DND-41 (cell line): ENCODE measurements around the gene IFT80.

ENCODE experiments used
- ATAC-seq: fragments of 200-7000 bp; cut with Tn5 transposase; 3 replicates; pipeline ENCODE4 v1.9.1; 2021; ENCODE audit warnings: low read depth; ENCODE audit not compliant: insufficient read depth
- DNase-seq: peaks from one replicate; pipeline ENCODE4 v3.0.0-alpha.2; 2020
- H2AFZ ChIP-seq: 2 replicates; pipeline ENCODE4 v1.6.0; 2012; ENCODE audit warnings: low read depth, low read length
- H3K27ac ChIP-seq: 2 replicates; pipeline ENCODE4 v1.5.1; 2012; ENCODE audit warnings: low read length, inconsistent platforms
- H3K27me3 ChIP-seq: fragments of 200-600 bp; sonication (generic); 2 replicates; pipeline ENCODE4 v1.6.0; 2012; ENCODE audit warnings: low read length, mild to moderate bottlenecking, inconsistent platforms; ENCODE audit not compliant: insufficient read depth, poor library complexity
- H3K36me3 ChIP-seq: 2 replicates; pipeline ENCODE4 v1.5.1; 2012; ENCODE audit warnings: low read length, inconsistent platforms; ENCODE audit not compliant: insufficient read depth
- H3K4me1 ChIP-seq: 2 replicates; pipeline ENCODE4 v1.5.1; 2012; ENCODE audit warnings: mild to moderate bottlenecking, low read length; ENCODE audit not compliant: insufficient read depth
- H3K4me2 ChIP-seq: 2 replicates; pipeline ENCODE4 v1.6.0; 2012; ENCODE audit warnings: mild to moderate bottlenecking, moderate library complexity, low read length, inconsistent platforms; ENCODE audit not compliant: insufficient read depth
- H3K4me3 ChIP-seq, 2 experiments: fragments of 200-600 bp in 1 of 2; shearing (Covaris generic) in 1 of 2; 2 replicates each; pipeline ENCODE4 v1.5.1; 2012 to 2016; ENCODE audit warnings: inconsistent platforms in 2 of 2, low read length in 2 of 2, mild to moderate bottlenecking in 2 of 2, low read depth in 1 of 2, moderate library complexity in 1 of 2
- H3K79me2 ChIP-seq: 2 replicates; pipeline ENCODE4 v1.6.0; 2012; ENCODE audit warnings: low read length, inconsistent platforms; ENCODE audit not compliant: insufficient read depth
- H3K9ac ChIP-seq: 2 replicates; pipeline ENCODE4 v1.6.0; 2012; ENCODE audit warnings: low read depth, mild to moderate bottlenecking, inconsistent platforms, low read length, moderate library complexity
- H3K9me3 ChIP-seq: 2 replicates; pipeline ENCODE4 v1.5.1; 2012; ENCODE audit warnings: low read length, moderate library complexity, mild to moderate bottlenecking, inconsistent platforms; ENCODE audit not compliant: insufficient read depth, severe bottlenecking
- H4K20me1 ChIP-seq: 2 replicates; pipeline ENCODE4 v1.6.0; 2012; ENCODE audit warnings: low read length; ENCODE audit not compliant: insufficient read depth
- EZH2 ChIP-seq: IDR thresholded peaks from 3 replicates; pipeline ENCODE4 v1.6.1; 2012; ENCODE audit warnings: borderline replicate concordance, low read depth, mild to moderate bottlenecking, moderate library complexity, low read length, inconsistent platforms; ENCODE audit not compliant: severe bottlenecking
- TF ChIP-seq, protein P1 (sequence below): IDR thresholded peaks from 2 replicates; pipeline ENCODE4 v1.5.1; 2012; ENCODE audit warnings: borderline replicate concordance, low read length, moderate library complexity, mild to moderate bottlenecking; ENCODE audit not compliant: poor library complexity, severe bottlenecking; ENCODE audit errors: extremely low read depth

The IFT80 gene

DNA sequence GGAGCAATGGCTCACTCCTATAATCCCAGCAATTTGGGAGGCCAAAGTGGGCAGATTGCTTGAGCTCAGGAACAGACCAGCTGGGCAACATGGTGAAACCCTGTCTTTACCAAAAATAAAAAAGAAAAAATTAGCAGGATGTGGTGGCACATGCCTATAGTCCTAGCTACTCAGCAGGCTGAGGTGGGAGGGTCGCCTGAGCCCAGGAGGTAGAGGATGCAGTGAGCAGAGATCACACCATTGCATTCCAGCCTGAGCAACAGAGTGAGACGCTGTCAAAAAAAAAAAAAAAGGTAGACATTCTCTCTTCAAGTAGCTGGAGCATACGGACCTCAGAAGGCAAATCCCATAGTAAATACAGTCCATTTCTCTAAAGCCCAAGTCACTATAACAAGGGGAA is 180.9 kb downstream of the IFT80 start:
- TF ChIP-seq EZH2 = no peak
- TF ChIP-seq, protein P1, sequence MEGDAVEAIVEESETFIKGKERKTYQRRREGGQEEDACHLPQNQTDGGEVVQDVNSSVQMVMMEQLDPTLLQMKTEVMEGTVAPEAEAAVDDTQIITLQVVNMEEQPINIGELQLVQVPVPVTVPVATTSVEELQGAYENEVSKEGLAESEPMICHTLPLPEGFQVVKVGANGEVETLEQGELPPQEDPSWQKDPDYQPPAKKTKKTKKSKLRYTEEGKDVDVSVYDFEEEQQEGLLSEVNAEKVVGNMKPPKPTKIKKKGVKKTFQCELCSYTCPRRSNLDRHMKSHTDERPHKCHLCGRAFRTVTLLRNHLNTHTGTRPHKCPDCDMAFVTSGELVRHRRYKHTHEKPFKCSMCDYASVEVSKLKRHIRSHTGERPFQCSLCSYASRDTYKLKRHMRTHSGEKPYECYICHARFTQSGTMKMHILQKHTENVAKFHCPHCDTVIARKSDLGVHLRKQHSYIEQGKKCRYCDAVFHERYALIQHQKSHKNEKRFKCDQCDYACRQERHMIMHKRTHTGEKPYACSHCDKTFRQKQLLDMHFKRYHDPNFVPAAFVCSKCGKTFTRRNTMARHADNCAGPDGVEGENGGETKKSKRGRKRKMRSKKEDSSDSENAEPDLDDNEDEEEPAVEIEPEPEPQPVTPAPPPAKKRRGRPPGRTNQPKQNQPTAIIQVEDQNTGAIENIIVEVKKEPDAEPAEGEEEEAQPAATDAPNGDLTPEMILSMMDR = no peak
- H4K20me1 ChIP-seq = no peaks in the 10 kb centered on the region
- no peak overlapping the region for H3K4me3 ChIP-seq
- no peaks in the 10 kb centered on the region for H3K9me3 ChIP-seq
- DNase-seq (no peak), ATAC-seq (peak; percentile 45; the same call in 1 of the 3 replicates)
- no peak overlapping the region for H3K9ac ChIP-seq
- H3K27ac ChIP-seq = no peak overlapping the region
- no peak overlapping the region for H2AFZ ChIP-seq
- H3K36me3 ChIP-seq = no peaks in the 10 kb centered on the region
- H3K27me3 ChIP-seq = peaks cover 19% of the 10 kb centered on the region
- H3K79me2 ChIP-seq = no peaks in the 10 kb centered on the region
- H3K4me2 ChIP-seq = no peak overlapping the region
- H3K4me1 ChIP-seq = no peaks in the 10 kb centered on the region

DNA sequence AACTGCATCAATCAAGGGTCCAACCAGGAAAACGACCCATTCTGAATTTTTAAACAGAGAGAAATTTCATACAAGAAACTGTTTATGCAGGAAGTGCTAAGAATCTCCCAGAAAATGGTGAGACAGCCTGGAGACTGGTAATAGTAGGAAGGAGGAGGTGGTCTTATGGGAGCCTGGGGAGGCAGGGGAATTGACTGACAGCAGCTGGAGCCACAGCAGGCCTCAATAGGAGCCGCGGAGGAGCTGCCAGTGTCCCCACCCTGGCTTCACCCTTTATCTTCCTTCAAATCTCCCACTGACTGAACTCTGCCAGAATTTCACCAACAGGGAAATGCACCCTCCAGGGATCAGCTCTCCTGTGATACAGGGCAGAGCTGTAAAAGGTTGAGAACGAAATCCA is 181.3 kb downstream of the IFT80 start:
- no peak overlapping the region for H2AFZ ChIP-seq
- H4K20me1 ChIP-seq = no peaks in the 10 kb centered on the region
- H3K79me2 ChIP-seq = no peaks in the 10 kb centered on the region
- DNase-seq = no peak
- H3K9ac ChIP-seq = no peak overlapping the region
- H3K4me2 ChIP-seq = no peak overlapping the region
- peaks cover 19% of the 10 kb centered on the region for H3K27me3 ChIP-seq
- no peak overlapping the region for H3K27ac ChIP-seq
- ATAC-seq = no peak
- H3K9me3 ChIP-seq = no peaks in the 10 kb centered on the region
- H3K4me1 ChIP-seq = no peaks in the 10 kb centered on the region
- TF ChIP-seq EZH2 = no peak
- TF ChIP-seq, protein P1 = no peak
- no peaks in the 10 kb centered on the region for H3K36me3 ChIP-seq
- H3K4me3 ChIP-seq = no peak overlapping the region

DNA sequence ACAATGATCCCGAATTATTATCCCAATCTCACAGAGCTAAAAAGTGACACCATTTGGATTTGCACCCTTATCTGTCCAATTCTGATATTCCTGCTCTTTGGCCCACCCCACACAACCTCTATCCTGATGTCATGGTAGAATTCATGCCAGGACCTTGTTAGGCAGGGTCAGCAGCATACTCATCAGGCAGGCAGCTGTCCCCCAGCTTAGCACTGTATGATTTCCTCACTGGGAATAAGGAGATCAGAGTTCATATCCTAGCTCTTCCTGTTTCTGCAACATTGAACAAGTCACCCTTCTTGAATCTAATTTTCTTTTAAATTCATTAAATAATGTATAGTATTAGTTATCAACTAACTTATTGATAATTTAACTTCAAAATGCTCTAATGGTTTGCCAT is 185.8 kb downstream of the IFT80 start:
- H3K4me1 ChIP-seq = no peaks in the 10 kb centered on the region
- H3K4me3 ChIP-seq = no peak overlapping the region
- H3K36me3 ChIP-seq = no peaks in the 10 kb centered on the region
- H3K9me3 ChIP-seq = no peaks in the 10 kb centered on the region
- ATAC-seq (no peak), DNase-seq (no peak)
- no peaks in the 10 kb centered on the region for H3K79me2 ChIP-seq
- TF ChIP-seq, protein P1 = no peak
- no peak for TF ChIP-seq EZH2
- H3K9ac ChIP-seq = no peak overlapping the region
- no peaks in the 10 kb centered on the region for H4K20me1 ChIP-seq
- peaks cover 5% of the 10 kb centered on the region for H3K27me3 ChIP-seq
- no peak overlapping the region for H2AFZ ChIP-seq
- no peak overlapping the region for H3K4me2 ChIP-seq
- H3K27ac ChIP-seq = no peak overlapping the region

DNA sequence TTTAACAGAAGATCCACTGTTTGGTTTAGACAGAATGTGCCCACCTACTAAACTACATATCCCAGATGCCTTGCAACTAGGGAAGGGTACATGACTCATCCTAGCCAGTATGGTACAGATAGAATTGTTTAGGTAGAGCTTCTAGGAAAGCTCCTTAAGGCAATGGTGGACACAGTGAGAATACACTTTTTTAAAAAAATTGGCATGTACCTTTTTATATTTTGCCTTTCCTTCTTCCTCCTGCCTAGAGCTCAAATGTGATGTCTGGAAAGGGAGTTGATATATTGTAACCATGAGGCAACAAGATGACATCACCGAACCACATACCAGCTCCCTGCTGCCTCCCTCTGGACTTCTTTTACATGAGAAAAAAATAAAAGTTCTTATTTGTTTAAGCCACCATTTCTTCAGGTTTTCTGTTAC is 188.2 kb downstream of the IFT80 start:
- no peak overlapping the region for H3K27ac ChIP-seq
- DNase-seq = no peak

More for the DNA sequence above, 188.2 kb downstream of the IFT80 start:
- ATAC-seq = no peak
- TF ChIP-seq EZH2 = no peak
- TF ChIP-seq, protein P1 = no peak
- peaks cover 5% of the 10 kb centered on the region for H3K27me3 ChIP-seq
- H3K9ac ChIP-seq = no peak overlapping the region
- no peaks in the 10 kb centered on the region for H3K9me3 ChIP-seq
- no peaks in the 10 kb centered on the region for H3K4me1 ChIP-seq
- H4K20me1 ChIP-seq = no peaks in the 10 kb centered on the region
- no peaks in the 10 kb centered on the region for H3K36me3 ChIP-seq
- H3K79me2 ChIP-seq = no peaks in the 10 kb centered on the region
- H3K4me3 ChIP-seq = no peak overlapping the region
- no peak overlapping the region for H2AFZ ChIP-seq
- H3K4me2 ChIP-seq = no peak overlapping the region
